H9 (cell line): Measurements from ENCODE around the gene MAN1A2. TPM values are rescaled to one million over a fixed set of nuclear protein-coding genes. Genes with fewer than 3 reads are reported as not detected.

Source experiments
- DNase-seq: peaks from one replicate; pipeline ENCODE4 v3.0.0-alpha.2; 2017
- H2AFZ ChIP-seq: one replicate; pipeline ENCODE4 v1.6.1; 2013; ENCODE audit warnings: mild to moderate bottlenecking, low read length, control low read depth, moderate library complexity
- H2AK5ac ChIP-seq: 2 replicates; pipeline ENCODE4 v1.6.1; 2013; ENCODE audit warnings: low read length, control low read depth, mixed read lengths; ENCODE audit not compliant: insufficient read length
- H2BK120ac ChIP-seq: one replicate; pipeline ENCODE4 v1.6.1; 2013; ENCODE audit warnings: low read depth, mild to moderate bottlenecking, low read length, control low read depth, inconsistent platforms; ENCODE audit not compliant: poor library complexity, severe bottlenecking
- H2BK12ac ChIP-seq: 2 replicates; pipeline ENCODE4 v1.6.1; 2013; ENCODE audit warnings: low read length, control low read depth, mixed read lengths, low read depth; ENCODE audit not compliant: insufficient read length
- H2BK15ac ChIP-seq: 2 replicates; pipeline ENCODE4 v1.6.1; 2013; ENCODE audit warnings: low read depth, low read length, control low read depth
- H2BK20ac ChIP-seq: one replicate; pipeline ENCODE4 v1.6.1; 2013; ENCODE audit warnings: low read depth, mild to moderate bottlenecking, low read length, control low read depth, inconsistent platforms; ENCODE audit not compliant: poor library complexity, severe bottlenecking
- H2BK5ac ChIP-seq: 2 replicates; pipeline ENCODE4 v1.6.1; 2013; ENCODE audit warnings: low read length, control low read depth, mixed read lengths; ENCODE audit not compliant: insufficient read length
- H3K14ac ChIP-seq: 2 replicates; pipeline ENCODE4 v1.6.1; 2013; ENCODE audit warnings: low read length, control low read depth; ENCODE audit not compliant: insufficient read depth
- H3K18ac ChIP-seq: 2 replicates; pipeline ENCODE4 v1.6.1; 2013; ENCODE audit warnings: low read depth, mild to moderate bottlenecking, mixed read lengths, low read length, control low read depth; ENCODE audit not compliant: insufficient read length
- H3K23ac ChIP-seq: 2 replicates; pipeline ENCODE4 v1.6.1; 2013; ENCODE audit warnings: low read length, control low read depth, mixed read lengths, low read depth; ENCODE audit not compliant: insufficient read length
- H3K23me2 ChIP-seq: 2 replicates; pipeline ENCODE4 v1.6.1; 2013; ENCODE audit warnings: low read depth, mild to moderate bottlenecking, mixed read lengths, low read length, control low read depth; ENCODE audit not compliant: insufficient read length, poor library complexity, severe bottlenecking
- H3K27ac ChIP-seq: 2 replicates; pipeline ENCODE4 v1.5.1; 2013; ENCODE audit warnings: low read length, control low read depth, mixed read lengths, low read depth; ENCODE audit not compliant: insufficient read length
- H3K27me3 ChIP-seq: 2 replicates; pipeline ENCODE4 v1.6.1; 2013; ENCODE audit warnings: low read length, control low read depth, inconsistent platforms; ENCODE audit not compliant: insufficient read depth
- H3K4ac ChIP-seq: 2 replicates; pipeline ENCODE4 v1.6.1; 2013; ENCODE audit warnings: low read depth, mild to moderate bottlenecking, control low read depth, inconsistent platforms, low read length, moderate library complexity
- H3K4me1 ChIP-seq: 2 replicates; pipeline ENCODE4 v1.6.1; 2013; ENCODE audit warnings: low read length, control low read depth, inconsistent platforms; ENCODE audit not compliant: insufficient read depth
- H3K4me2 ChIP-seq: 2 replicates; pipeline ENCODE4 v1.6.1; 2013; ENCODE audit warnings: low read length, control low read depth, mixed read lengths; ENCODE audit not compliant: insufficient read length, insufficient read depth
- H3K56ac ChIP-seq: 2 replicates; pipeline ENCODE4 v1.6.1; 2013; ENCODE audit warnings: low read depth, mild to moderate bottlenecking, mixed read lengths, low read length, control low read depth; ENCODE audit not compliant: insufficient read length
- H3K79me1 ChIP-seq: 2 replicates; pipeline ENCODE4 v1.6.1; 2013; ENCODE audit warnings: low read depth, mild to moderate bottlenecking, moderate library complexity, low read length, control low read depth, inconsistent platforms; ENCODE audit not compliant: insufficient read depth, poor library complexity, severe bottlenecking
- H3K79me2 ChIP-seq: 2 replicates; pipeline ENCODE4 v1.6.1; 2013; ENCODE audit warnings: low read length, control low read depth, inconsistent platforms; ENCODE audit not compliant: insufficient read depth
- H3K9ac ChIP-seq: 2 replicates; pipeline ENCODE4 v1.6.1; 2013; ENCODE audit warnings: low read length, control low read depth, mixed read lengths; ENCODE audit not compliant: insufficient read length; ENCODE audit errors: extremely low read depth
- H3K9me3 ChIP-seq: one replicate; pipeline ENCODE4 v1.6.1; 2013; ENCODE audit warnings: low read depth, low read length, inconsistent platforms; ENCODE audit not compliant: control insufficient read depth
- H3T11ph ChIP-seq: one replicate; pipeline ENCODE4 v1.6.1; 2013; ENCODE audit warnings: mild to moderate bottlenecking, low read length, control low read depth, inconsistent platforms
- H4K20me1 ChIP-seq: one replicate; pipeline ENCODE4 v1.6.1; 2013; ENCODE audit not compliant: control insufficient read depth, insufficient read length, insufficient read depth
- H4K5ac ChIP-seq: 2 replicates; pipeline ENCODE4 v1.6.1; 2013; ENCODE audit warnings: low read depth, mild to moderate bottlenecking, mixed read lengths, low read length, control low read depth; ENCODE audit not compliant: insufficient read length
- H4K8ac ChIP-seq: replicated peaks from 2 replicates; pipeline ENCODE4 v1.6.1; 2013; ENCODE audit warnings: low read length, control low read depth, mixed read lengths, low read depth; ENCODE audit not compliant: insufficient read length
- H4K91ac ChIP-seq: 2 replicates; pipeline ENCODE4 v1.6.1; 2013; ENCODE audit warnings: low read depth, mild to moderate bottlenecking, moderate library complexity, mixed read lengths, low read length, control low read depth; ENCODE audit not compliant: insufficient read length
- H3K27ac Mint-ChIP-seq, 3 experiments: 2 replicates in 2 of 3; 3 replicates in 1 of 3; pipeline ENCODE4 v1.8.0; 2020 to 2021; ENCODE audit warnings: mixed read lengths in 3 of 3, mild to moderate bottlenecking in 1 of 3, moderate library complexity in 1 of 3
- H3K27me3 Mint-ChIP-seq: 2 replicates; pipeline ENCODE4 v1.8.0; 2021; ENCODE audit warnings: low read depth, mild to moderate bottlenecking, moderate library complexity, mixed read lengths
- H3K36me3 Mint-ChIP-seq, 3 experiments: 2 replicates in 2 of 3; 3 replicates in 1 of 3; pipeline ENCODE4 v1.8.0; 2020 to 2021; ENCODE audit warnings: low read depth in 3 of 3, mixed read lengths in 3 of 3; ENCODE audit not compliant: insufficient read depth in 1 of 3
- H3K4me1 Mint-ChIP-seq, 2 experiments: 2 replicates each; pipeline ENCODE4 v1.8.0; 2020; ENCODE audit warnings: mixed read lengths in 2 of 2
- H3K4me3 Mint-ChIP-seq, 2 experiments: 2 replicates in 1 of 2; 3 replicates in 1 of 2; pipeline ENCODE4 v1.8.0; 2020 to 2021; ENCODE audit warnings: mild to moderate bottlenecking in 2 of 2, mixed read lengths in 2 of 2, moderate library complexity in 1 of 2
- H3K9me3 Mint-ChIP-seq, 2 experiments: 2 replicates in 1 of 2; 3 replicates in 1 of 2; pipeline ENCODE4 v1.8.0; 2020; ENCODE audit warnings: mild to moderate bottlenecking in 2 of 2, mixed read lengths in 2 of 2, moderate library complexity in 1 of 2
- CTCF ChIP-seq: fragments of 200-600 bp; sonication (generic); conservative IDR thresholded peaks from 3 replicates; pipeline ENCODE4 v1.8.0; 2021; ENCODE audit warnings: antibody characterized with exemption, mild to moderate bottlenecking
- WGBS: extraction: QIAGEN DNeasy Blood & Tissue Kit; methylation state at CpG from one replicate; pipeline ENCODE4 v1.1.7; 2013; ENCODE audit warnings: missing lambda C conversion rate, low lambda C conversion rate, mixed read lengths; ENCODE audit not compliant: insufficient read length; ENCODE audit errors: extremely low coverage; 5-methylcytosine and 5-hydroxymethylcytosine counted together
- total RNA-seq: library from RNA; stranded (reverse); gene quantifications from 2 replicates; pipeline ENCODE4 v1.2.1, GENCODE V29; 2021

Gene MAN1A2
- total RNA-seq, 1 experiment from 2014 or later, result 24.0 TPM

- Histone ChIP-seq H3K18ac (no peak overlapping the region), H3K9me3 (no peaks in the 10 kb centered on the region), H3K4me1 (no peaks in the 10 kb centered on the region)
Observed at GRCh38 chr1:117493906-117494305, 126.7 kb downstream of the MAN1A2 start.

More at GRCh38 chr1:117493906-117494305, 126.7 kb downstream of the MAN1A2 start:
- H3K4ac ChIP-seq, result no peak overlapping the region
- H3K27ac Mint-ChIP-seq, result no peak overlapping the region
- H3K27me3 Mint-ChIP-seq, result no peaks in the 10 kb centered on the region
- no peak overlapping the region for H2AK5ac ChIP-seq
- no peaks in the 10 kb centered on the region for H3K9me3 Mint-ChIP-seq
- H3K4me2 ChIP-seq, result no peak overlapping the region
- no peak overlapping the region for H4K5ac ChIP-seq
- H2BK20ac ChIP-seq, result no peak overlapping the region
- no peaks in the 10 kb centered on the region for H4K20me1 ChIP-seq
- H3K56ac ChIP-seq, result no peak overlapping the region
- no peaks in the 10 kb centered on the region for H3K23me2 ChIP-seq
- no peak overlapping the region for H2BK15ac ChIP-seq
- H3K36me3 Mint-ChIP-seq, result no peaks in the 10 kb centered on the region
- no peaks in the 10 kb centered on the region for H3K27me3 ChIP-seq
- H3K79me1 ChIP-seq, result no peaks in the 10 kb centered on the region
- H3K4me1 Mint-ChIP-seq, result no peaks in the 10 kb centered on the region
- no peak overlapping the region for H2BK5ac ChIP-seq
- H3K23ac ChIP-seq, result no peak overlapping the region
- no peak overlapping the region for H3T11ph ChIP-seq
- no peak overlapping the region for H4K8ac ChIP-seq
- H3K4me3 Mint-ChIP-seq, result no peak overlapping the region
- H3K79me2 ChIP-seq, result no peaks in the 10 kb centered on the region
- no peak overlapping the region for H3K27ac ChIP-seq
- no peak overlapping the region for H2BK12ac ChIP-seq
- no peak overlapping the region for H3K9ac ChIP-seq
- no peak overlapping the region for H2AFZ ChIP-seq
- no peak overlapping the region for H3K14ac ChIP-seq
- no CpG with 5 or more reads among the region's 2 CpGs for WGBS
- H4K91ac ChIP-seq, result no peak overlapping the region
- TF ChIP-seq CTCF, result no peak
- no peak for DNase-seq
- H2BK120ac ChIP-seq, result no peak overlapping the region
